ENCODE results near the gene NOL7. TPM values are rescaled to one million over a fixed set of nuclear protein-coding genes. Genes with fewer than 3 reads are reported as not detected.

The NOL7 gene
- 52.0 TPM for total RNA-seq
- long read RNA-seq, transcript NOL7-203 (9 exons, 920 nt), result minor isoform, 9 of 84 reads
- long read RNA-seq, transcript NOL7-202 (8 exons, 1,184 nt), result major isoform, 69 of 84 reads
- long read RNA-seq, partial matches to known transcripts, result 1 of 84 reads
- long read RNA-seq, other reads (novel, unspliced or antisense), result 4 of 84 reads

DNA sequence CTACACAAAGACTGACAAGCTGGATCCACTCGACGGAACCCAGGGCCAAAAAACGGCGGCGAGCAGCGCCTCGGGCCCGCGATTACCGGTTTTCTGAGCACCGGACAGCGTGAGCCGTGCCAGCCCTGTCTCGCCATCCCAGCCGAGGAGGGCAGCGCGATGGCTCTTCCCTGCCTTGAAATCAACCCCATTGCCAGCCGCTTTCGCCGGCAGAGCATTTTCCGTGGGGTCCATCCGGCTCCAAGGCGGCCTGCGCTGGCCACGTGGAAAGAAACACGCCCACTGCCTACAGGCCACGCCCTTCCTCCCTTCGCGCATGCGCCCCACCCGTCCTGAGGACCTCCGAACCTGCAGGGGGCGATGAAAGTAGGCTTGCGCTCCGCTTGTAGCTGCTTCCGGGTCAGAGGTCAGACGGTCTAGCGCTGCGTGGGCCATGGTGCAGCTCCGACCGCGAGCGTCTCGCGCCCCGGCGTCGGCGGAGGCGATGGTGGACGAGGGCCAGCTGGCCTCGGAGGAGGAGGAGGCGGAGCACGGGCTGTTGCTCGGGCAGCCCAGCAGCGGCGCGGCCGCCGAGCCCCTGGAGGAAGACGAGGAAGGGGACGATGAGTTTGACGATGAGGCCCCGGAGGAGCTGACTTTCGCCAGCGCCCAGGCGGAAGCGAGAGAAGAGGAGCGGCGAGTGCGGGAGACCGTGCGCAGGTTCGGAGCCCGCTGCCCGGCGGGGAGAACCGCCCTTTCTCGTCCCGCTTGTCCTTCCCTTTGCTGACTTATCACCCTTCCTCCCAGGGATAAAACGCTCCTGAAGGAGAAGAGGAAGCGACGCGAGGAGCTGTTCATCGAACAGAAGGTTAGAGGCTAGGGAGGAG, at the start of gene NOL7:
Gene NOL7 (plus strand): TSS at position 410 of the 866 bp plus-strand sequence. CDS start 24 bp downstream, at position 434.
- peaks cover 34% of the 10 kb centered on the region for H3K36me3 ChIP-seq
- no peaks in the 10 kb centered on the region for H3K27me3 ChIP-seq
- H3K27ac ChIP-seq, result peak within 1 kb of the TSS; percentile 90
- H3K4me1 ChIP-seq, result peaks cover 16% of the 10 kb centered on the region
- H3K4me3 ChIP-seq, result peak within 1 kb of the TSS; percentile 65
- no peaks in the 10 kb centered on the region for H3K9me3 ChIP-seq
- DNase-seq (peak; percentile 98), ATAC-seq (peak; percentile 99)
- TF ChIP-seq, protein P1, sequence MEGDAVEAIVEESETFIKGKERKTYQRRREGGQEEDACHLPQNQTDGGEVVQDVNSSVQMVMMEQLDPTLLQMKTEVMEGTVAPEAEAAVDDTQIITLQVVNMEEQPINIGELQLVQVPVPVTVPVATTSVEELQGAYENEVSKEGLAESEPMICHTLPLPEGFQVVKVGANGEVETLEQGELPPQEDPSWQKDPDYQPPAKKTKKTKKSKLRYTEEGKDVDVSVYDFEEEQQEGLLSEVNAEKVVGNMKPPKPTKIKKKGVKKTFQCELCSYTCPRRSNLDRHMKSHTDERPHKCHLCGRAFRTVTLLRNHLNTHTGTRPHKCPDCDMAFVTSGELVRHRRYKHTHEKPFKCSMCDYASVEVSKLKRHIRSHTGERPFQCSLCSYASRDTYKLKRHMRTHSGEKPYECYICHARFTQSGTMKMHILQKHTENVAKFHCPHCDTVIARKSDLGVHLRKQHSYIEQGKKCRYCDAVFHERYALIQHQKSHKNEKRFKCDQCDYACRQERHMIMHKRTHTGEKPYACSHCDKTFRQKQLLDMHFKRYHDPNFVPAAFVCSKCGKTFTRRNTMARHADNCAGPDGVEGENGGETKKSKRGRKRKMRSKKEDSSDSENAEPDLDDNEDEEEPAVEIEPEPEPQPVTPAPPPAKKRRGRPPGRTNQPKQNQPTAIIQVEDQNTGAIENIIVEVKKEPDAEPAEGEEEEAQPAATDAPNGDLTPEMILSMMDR (IDR thresholded peaks at IDR 0.05), result peak; percentile 89
- intact Hi-C loops (cut with DNase I), result no loop called here

GRCh38 chr6:13565921-13566320, 49.2 kb upstream of the NOL7 start:
- no peak overlapping the region for H3K4me3 ChIP-seq
- TF ChIP-seq, protein P1 (IDR thresholded peaks at IDR 0.05), result no peak
- H3K27me3 ChIP-seq, result no peaks in the 10 kb centered on the region
- H3K36me3 ChIP-seq, result no peaks in the 10 kb centered on the region
- peaks cover 4% of the 10 kb centered on the region for H3K4me1 ChIP-seq
- H3K27ac ChIP-seq, result no peak overlapping the region
- no peak for DNase-seq
- no peak for ATAC-seq
- intact Hi-C loops (cut with DNase I), result no loop called here
- H3K9me3 ChIP-seq, result no peaks in the 10 kb centered on the region

DNA sequence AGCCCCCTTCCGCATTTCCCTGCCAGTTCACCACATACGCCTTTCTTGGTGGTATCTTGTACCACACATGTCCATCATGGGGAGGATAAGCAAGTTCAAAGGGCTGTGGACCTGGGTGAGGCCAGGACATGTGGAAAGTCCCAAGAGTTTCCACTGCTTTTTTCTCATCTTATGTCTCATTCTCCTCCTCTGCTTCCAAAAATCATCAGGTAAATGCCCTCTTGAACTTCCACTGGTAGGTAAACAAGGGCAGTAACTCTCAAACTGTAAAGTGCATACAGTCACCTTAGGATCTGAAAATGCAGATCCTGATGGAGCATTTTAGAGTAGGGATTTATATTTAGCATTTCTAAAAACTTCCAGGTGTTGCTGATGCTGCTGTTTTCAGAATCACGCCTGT, 48.6 kb upstream of the NOL7 start:
- Histone ChIP-seq H3K4me3 (no peak overlapping the region), H3K27ac (no peak overlapping the region), H3K27me3 (no peaks in the 10 kb centered on the region), H3K36me3 (no peaks in the 10 kb centered on the region), H3K9me3 (no peaks in the 10 kb centered on the region), H3K4me1 (peaks cover 4% of the 10 kb centered on the region)
- ATAC-seq (no peak), DNase-seq (no peak)
- TF ChIP-seq, protein P1 (IDR thresholded peaks at IDR 0.05), result no peak
- intact Hi-C loops (cut with DNase I), result no loop called here

- Histone ChIP-seq H3K27ac (no peak overlapping the region), H3K27me3 (no peaks in the 10 kb centered on the region), H3K36me3 (no peaks in the 10 kb centered on the region), H3K4me1 (no peaks in the 10 kb centered on the region), H3K4me3 (no peak overlapping the region), H3K9me3 (no peaks in the 10 kb centered on the region)
- no peak for DNase-seq
- intact Hi-C loops (cut with DNase I), result no loop called here
- TF ChIP-seq, protein P1 (IDR thresholded peaks at IDR 0.05), result no peak
- no peak for ATAC-seq
These were observed 46.2 kb upstream of the NOL7 start for GRCh38 chr6:13568970-13569369.

GRCh38 chr6:13572240-13572639, 42.9 kb upstream of the NOL7 start:
- no peaks in the 10 kb centered on the region for H3K9me3 ChIP-seq
- no peak overlapping the region for H3K4me3 ChIP-seq
- no peaks in the 10 kb centered on the region for H3K4me1 ChIP-seq
- intact Hi-C loops (cut with DNase I), result no loop called here
- no peaks in the 10 kb centered on the region for H3K36me3 ChIP-seq
- H3K27me3 ChIP-seq, result no peaks in the 10 kb centered on the region
- DNase-seq, result no peak
- H3K27ac ChIP-seq, result no peak overlapping the region
- TF ChIP-seq, protein P1 (IDR thresholded peaks at IDR 0.05), result no peak
- no peak for ATAC-seq
